Stimulated activated CD4-positive, alpha-beta T cell treated with anti-CD3 and anti-CD28 coated beads, Interleukin-4, amount 100 ng/mL, for 1 hour (primary cell): ENCODE results near the gene RHBDF1.
"Not testable (repeated sequence)": the region's sequence is repeated elsewhere in the genome, so short reads cannot be mapped to it uniquely, and the experiment has no call there.

Experiments used
- DNase-seq: peaks from one replicate; pipeline ENCODE4 v3.0.0-alpha.2; 2020

RHBDF1 gene

GRCh38 chr16:58491-59439, 13.7 kb downstream of the RHBDF1 start:
- no peak for DNase-seq

- DNase-seq: no peak
Observed at GRCh38 chr16:57711-58110, 14.7 kb downstream of the RHBDF1 start.

GRCh38 chr16:56231-56927, 16.1 kb downstream of the RHBDF1 start:
- no peak for DNase-seq

GRCh38 chr16:55571-56136, 16.8 kb downstream of the RHBDF1 start:
- DNase-seq: no peak

GRCh38 chr16:54237-54581, 18.2 kb downstream of the RHBDF1 start:
- no peak for DNase-seq

- DNase-seq: peak; percentile 98
Observed at GRCh38 chr16:53346-54236, 18.8 kb downstream of the RHBDF1 start, which contains the start of the genes POLR3K and SNRNP25. TSS of gene POLR3K (minus strand) at chr16:53608. CDS start at chr16:53586, 22 bp downstream. TSS of gene SNRNP25 (plus strand) at chr16:53828. CDS start at chr16:54017, 189 bp downstream.

- DNase-seq: no peak
Observed at GRCh38 chr16:50769-51591, 21.5 kb downstream of the RHBDF1 start.

- DNase-seq: no peak
Observed at GRCh38 chr16:47234-47633, 25.2 kb downstream of the RHBDF1 start.

GRCh38 chr16:46510-46909, 25.9 kb downstream of the RHBDF1 start:
- DNase-seq: not testable (repeated sequence)

- no peak for DNase-seq
Observed at GRCh38 chr16:45454-45853, 27.0 kb downstream of the RHBDF1 start.

- DNase-seq: no peak
Observed at GRCh38 chr16:44655-45054, 27.8 kb downstream of the RHBDF1 start.

GRCh38 chr16:43294-43693, 29.1 kb downstream of the RHBDF1 start:
- no peak for DNase-seq

- no peak for DNase-seq
Observed at GRCh38 chr16:42691-43090, 29.7 kb downstream of the RHBDF1 start.

- DNase-seq: no peak
Observed at GRCh38 chr16:42069-42457, 30.4 kb downstream of the RHBDF1 start.

- DNase-seq: no peak
Observed at GRCh38 chr16:41439-42068, 30.9 kb downstream of the RHBDF1 start.

- peak; percentile 27 for DNase-seq
Observed at GRCh38 chr16:38941-39892, 33.2 kb downstream of the RHBDF1 start.

GRCh38 chr16:38206-38605, 34.2 kb downstream of the RHBDF1 start:
- not testable (repeated sequence) for DNase-seq

GRCh38 chr16:37511-37910, 34.9 kb downstream of the RHBDF1 start:
- DNase-seq: no peak

- DNase-seq: no peak
Observed at GRCh38 chr16:36336-36984, 36.0 kb downstream of the RHBDF1 start.
